A673 (cell line): ENCODE data around the gene ERBB2. TPM values are rescaled to one million over a fixed set of nuclear protein-coding genes. Genes with fewer than 3 reads are reported as not detected.
"Not testable (repeated sequence)": the region's sequence is repeated elsewhere in the genome, so short reads cannot be mapped to it uniquely, and the experiment has no call there.

Experiments used
- BruUV-seq: library from RNA; stranded (reverse); fragments of 400-500 nt; replicated peaks from 2 replicates; lab custom pipeline; 2021; lab: Mats Ljungman, UMichigan
- CTCF ChIA-PET: fragments of 300-600 bp; sonication (Branson Sonifier 250); formaldehyde crosslinking; loops from one replicate; lab custom pipeline; 2022; ENCODE audit warnings: antibody characterized with exemption; lab: Charles Lee
- POLR2A ChIA-PET: fragments of 300-600 bp; sonication (Branson Sonifier 250); formaldehyde crosslinking; loops from one replicate; lab custom pipeline; 2022; ENCODE audit warnings: antibody characterized with exemption; ENCODE audit not compliant: low non-redundant PET; lab: Charles Lee
- DNase-seq: peaks from one replicate; pipeline ENCODE4 v3.0.0-alpha.2; 2015; ENCODE audit warnings: low spot score
- H3K27ac ChIP-seq: fragments of 200-600 bp; sonication (generic); 2 replicates; pipeline ENCODE4 v1.5.1; 2016; ENCODE audit warnings: mixed run types, low read depth, mild to moderate bottlenecking, mixed read lengths, antibody characterized with exemption, low read length; ENCODE audit not compliant: poor library complexity, severe bottlenecking
- H3K27me3 ChIP-seq: fragments of 200-600 bp; sonication (generic); replicated peaks from 2 replicates; pipeline ENCODE4 v1.6.1; 2017; ENCODE audit warnings: mixed run types, low read depth, mild to moderate bottlenecking, mixed read lengths, antibody characterized with exemption, low read length; ENCODE audit not compliant: insufficient read depth, poor library complexity
- H3K36me3 ChIP-seq: fragments of 200-600 bp; sonication (generic); 2 replicates; pipeline ENCODE4 v1.6.1; 2016; ENCODE audit warnings: mixed run types, mild to moderate bottlenecking, mixed read lengths, antibody characterized with exemption, low read length; ENCODE audit not compliant: insufficient read depth, poor library complexity, severe bottlenecking
- H3K4me1 ChIP-seq: fragments of 200-600 bp; sonication (generic); 2 replicates; pipeline ENCODE4 v1.6.1; 2017; ENCODE audit warnings: mixed run types, mild to moderate bottlenecking, mixed read lengths, antibody characterized with exemption, low read length; ENCODE audit not compliant: insufficient read depth, poor library complexity, severe bottlenecking
- H3K4me3 ChIP-seq: fragments of 200-600 bp; sonication (generic); 2 replicates; pipeline ENCODE4 v1.5.1; 2016; ENCODE audit warnings: low read depth, mixed run types, mild to moderate bottlenecking, mixed read lengths, low read length; ENCODE audit not compliant: poor library complexity, severe bottlenecking
- H3K9me3 ChIP-seq: fragments of 200-600 bp; sonication (generic); 2 replicates; pipeline ENCODE4 v1.6.1; 2016; ENCODE audit warnings: mixed run types, low read depth, mild to moderate bottlenecking, mixed read lengths, antibody characterized with exemption, low read length; ENCODE audit not compliant: poor library complexity, severe bottlenecking
- CTCF ChIP-seq: fragments of 300-800, 200-600 bp; sonication (generic); conservative IDR thresholded peaks from 2 replicates; pipeline ENCODE4 v1.5.1; 2017; ENCODE audit warnings: low read depth, mild to moderate bottlenecking, antibody characterized with exemption, low read length, moderate library complexity, mixed read lengths
- EZH2 ChIP-seq: fragments of 200-600 bp; sonication (generic); IDR thresholded peaks from 2 replicates; pipeline ENCODE4 v1.6.1; 2017; ENCODE audit warnings: borderline replicate concordance, low read depth, mild to moderate bottlenecking, mixed read lengths, antibody characterized with exemption, low read length; ENCODE audit not compliant: poor library complexity, severe bottlenecking
- intact Hi-C: fragments of 100-400 bp; cut with micrococcal nuclease; formaldehyde crosslinking; loops from one replicate; pipeline ENCODE4 v1.10.0; 2022; ENCODE audit not compliant: unreplicated experiment
- total RNA-seq: library from RNA; stranded (reverse); gene quantifications from 2 replicates; pipeline ENCODE4 v1.2.3, GENCODE V29; 2021

ERBB2 gene
- total RNA-seq, 1 experiment from 2014 or later, result 11.1 TPM

- intact Hi-C loops, result no loop called here
- Histone ChIP-seq H3K27ac (no peak overlapping the region), H3K4me3 (no peak overlapping the region), H3K9me3 (no peaks in the 10 kb centered on the region), H3K4me1 (no peaks in the 10 kb centered on the region), H3K27me3 (no peaks in the 10 kb centered on the region), H3K36me3 (no peaks in the 10 kb centered on the region)
- ChIA-PET CTCF (no interaction called here), POLR2A (no interaction called here)
- BruUV-seq, result no TSS peak
- TF ChIP-seq CTCF (no peak), EZH2 (no peak)
- no peak for DNase-seq
Measured at GRCh38 chr17:39709319-39709997, 9.6 kb downstream of the ERBB2 start.

- Histone ChIP-seq H3K27ac (no peak overlapping the region), H3K4me1 (no peaks in the 10 kb centered on the region), H3K36me3 (no peaks in the 10 kb centered on the region), H3K9me3 (no peaks in the 10 kb centered on the region), H3K27me3 (no peaks in the 10 kb centered on the region), H3K4me3 (no peak overlapping the region)
- TF ChIP-seq CTCF (no peak), EZH2 (no peak)
- no TSS peak for BruUV-seq
- DNase-seq, result no peak
- intact Hi-C loops, result no loop called here
- CTCF ChIA-PET, result no interaction called here
- POLR2A ChIA-PET, result no interaction called here
Measured at GRCh38 chr17:39709998-39710964, 10.4 kb downstream of the ERBB2 start.

DNA sequence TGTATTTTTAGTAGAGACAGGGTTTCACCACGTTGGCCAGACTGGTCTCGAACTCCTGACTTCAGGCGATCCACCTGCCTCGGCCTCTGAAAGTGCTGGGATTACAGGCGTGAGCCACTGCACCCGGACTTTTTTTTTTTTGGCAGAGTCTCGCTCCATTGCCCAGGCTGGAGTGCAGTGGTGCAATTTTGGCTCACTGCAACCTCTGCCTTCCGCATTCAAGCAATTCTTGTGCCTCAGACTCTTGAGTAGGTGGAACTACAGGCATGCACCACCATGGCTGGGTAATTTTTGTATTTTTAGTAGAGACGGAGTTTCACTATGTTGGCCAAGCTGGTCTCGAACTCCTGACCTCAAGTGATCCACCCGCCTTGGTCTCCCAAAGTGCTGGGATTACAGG, 11.2 kb downstream of the ERBB2 start:
- H3K4me3 ChIP-seq, H3K4me1 ChIP-seq, H3K9me3 ChIP-seq, CTCF ChIA-PET, H3K27ac ChIP-seq, BruUV-seq, H3K36me3 ChIP-seq, DNase-seq, POLR2A ChIA-PET, intact Hi-C loops, H3K27me3 ChIP-seq: not testable (repeated sequence)
